CD4-positive, alpha-beta T cell treated with Interleukin-1 beta for 1 hour (primary cell): Measurements from ENCODE around the gene BCL11A.

Source experiments
- DNase-seq, 2 donors: peaks; one replicate each; pipeline ENCODE4 v3.0.0-alpha.2; 2020 to 2022

Gene BCL11A

DNA sequence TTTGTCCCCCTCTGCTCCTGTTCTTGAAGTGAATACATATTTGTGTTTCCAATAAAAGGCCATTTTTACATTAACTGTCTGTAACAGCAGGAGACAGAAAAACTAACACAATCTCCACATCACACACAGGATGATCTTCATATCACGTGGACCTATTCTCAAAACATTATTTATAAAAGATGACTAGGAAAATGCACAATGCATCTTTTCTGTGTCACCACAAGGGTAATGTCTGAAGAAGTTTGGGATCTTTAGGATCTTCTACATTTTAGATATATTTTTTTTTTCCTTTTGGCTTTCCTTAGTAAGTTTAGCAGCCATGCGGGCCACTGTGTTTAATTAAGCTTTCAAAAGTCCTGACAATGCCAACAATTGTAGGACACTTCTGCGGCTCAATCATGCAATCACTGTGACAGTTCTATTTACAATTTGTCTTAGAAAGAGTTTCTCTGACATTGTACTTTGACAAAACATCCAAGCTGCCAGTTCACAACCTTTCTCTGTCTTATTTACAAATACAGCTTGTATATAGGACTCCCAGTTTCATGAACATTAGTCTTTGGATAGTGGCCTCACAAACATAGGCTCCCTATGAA is 12.3 kb downstream of the BCL11A start:
- no peak for DNase-seq

DNA sequence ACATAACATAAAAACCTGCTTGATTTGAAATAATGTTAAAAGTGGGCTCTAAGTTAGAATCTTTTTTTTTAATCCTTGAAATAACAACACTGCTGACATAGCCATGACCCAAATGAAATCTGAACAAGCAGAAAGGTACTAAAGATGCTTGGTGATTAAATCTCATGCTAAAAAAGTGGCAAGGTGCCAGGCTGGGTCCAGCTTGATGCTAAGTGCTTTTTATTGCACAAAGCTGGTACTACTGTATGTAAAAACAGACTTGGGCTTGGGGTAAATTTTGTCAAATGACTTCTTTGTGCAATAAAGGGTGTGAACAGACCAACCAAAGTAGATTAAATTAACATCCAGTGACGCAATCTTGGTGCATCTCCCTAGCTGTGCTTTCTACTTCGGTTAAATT is 13.4 kb downstream of the BCL11A start:
- DNase-seq, result no peak

GRCh38 chr2:60539140-60539539 is 14.3 kb downstream of the BCL11A start:
- DNase-seq, result no peak

GRCh38 chr2:60538101-60538500 is 15.4 kb downstream of the BCL11A start:
- no peak for DNase-seq

- no peak for DNase-seq
Measured at GRCh38 chr2:60536746-60537145, 16.7 kb downstream of the BCL11A start.

GRCh38 chr2:60535685-60536312 is 17.7 kb downstream of the BCL11A start:
- DNase-seq, result no peak

GRCh38 chr2:60534892-60535684 is 18.4 kb downstream of the BCL11A start:
- DNase-seq, result no peak

- no peak for DNase-seq
Measured at GRCh38 chr2:60534052-60534685, 19.3 kb downstream of the BCL11A start.

- no peak for DNase-seq
Measured at GRCh38 chr2:60533101-60534051, 20.1 kb downstream of the BCL11A start.

DNA sequence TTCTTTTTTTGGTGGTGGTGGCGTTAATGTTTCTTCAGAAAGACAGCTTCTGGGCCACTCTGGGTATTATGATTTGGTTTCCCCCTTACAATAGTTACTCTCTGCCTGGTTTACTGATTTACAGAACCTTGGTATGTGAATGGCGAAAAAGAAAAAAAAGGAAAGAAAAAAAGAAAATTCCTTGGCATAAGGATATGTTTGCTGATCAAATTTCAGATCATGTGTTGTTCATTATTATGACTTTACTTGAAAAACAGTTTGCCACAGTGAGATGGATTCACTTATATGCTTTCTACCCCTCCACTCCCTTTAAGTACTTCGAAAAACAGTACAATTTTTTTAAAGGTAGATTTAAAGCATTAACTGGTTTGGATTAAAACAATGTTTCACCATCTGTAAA is 21.0 kb downstream of the BCL11A start:
- DNase-seq, result no peak

- DNase-seq, result no peak
Measured at GRCh38 chr2:60531701-60532133, 21.7 kb downstream of the BCL11A start.

GRCh38 chr2:60530660-60531281 is 22.7 kb downstream of the BCL11A start:
- no peak for DNase-seq

DNA sequence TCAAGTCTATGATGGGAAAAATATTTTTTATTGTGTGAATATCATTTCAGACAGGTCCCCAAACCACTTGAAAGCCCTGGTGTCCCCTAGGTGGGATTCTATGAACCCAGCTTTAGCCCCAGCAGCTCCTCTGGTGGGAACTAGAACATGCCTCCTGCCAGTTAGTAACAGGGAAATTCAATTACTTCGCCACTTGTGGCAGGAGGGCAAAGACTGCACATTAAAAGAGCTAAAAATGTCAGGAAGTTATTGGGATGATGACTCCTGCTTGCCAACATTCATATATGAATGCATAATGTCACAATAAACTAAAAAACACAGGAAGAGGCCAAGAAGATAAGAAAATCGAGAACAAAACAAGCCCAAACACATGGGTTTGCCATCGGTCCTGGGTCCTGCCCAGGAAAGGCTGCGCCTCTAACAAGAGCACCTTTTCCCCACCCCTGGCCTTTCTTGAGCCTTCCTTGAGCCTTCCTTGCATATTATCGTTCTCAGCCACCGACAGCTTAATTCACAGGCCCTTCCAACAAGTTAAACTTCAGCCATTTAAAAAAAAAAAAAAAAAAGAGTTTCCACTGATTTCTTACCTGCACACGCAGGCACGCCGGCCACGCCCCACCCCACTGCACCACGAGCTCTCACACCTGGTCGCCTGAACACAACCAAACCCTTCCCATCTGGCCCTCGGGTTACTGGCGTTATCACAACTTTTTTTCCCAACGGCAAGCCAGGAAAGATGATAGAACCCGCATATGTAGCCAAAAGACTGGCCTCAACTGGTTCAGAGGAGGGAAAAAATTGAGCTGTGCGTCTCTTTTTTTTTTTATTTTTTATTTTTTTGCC is 23.4 kb downstream of the BCL11A start:
- DNase-seq, result no peak

- no peak for DNase-seq
Measured at GRCh38 chr2:60529136-60529784, 24.2 kb downstream of the BCL11A start.

GRCh38 chr2:60528281-60529020 is 25.0 kb downstream of the BCL11A start:
- no peak for DNase-seq

GRCh38 chr2:60527762-60528161 is 25.7 kb downstream of the BCL11A start:
- no peak for DNase-seq

DNA sequence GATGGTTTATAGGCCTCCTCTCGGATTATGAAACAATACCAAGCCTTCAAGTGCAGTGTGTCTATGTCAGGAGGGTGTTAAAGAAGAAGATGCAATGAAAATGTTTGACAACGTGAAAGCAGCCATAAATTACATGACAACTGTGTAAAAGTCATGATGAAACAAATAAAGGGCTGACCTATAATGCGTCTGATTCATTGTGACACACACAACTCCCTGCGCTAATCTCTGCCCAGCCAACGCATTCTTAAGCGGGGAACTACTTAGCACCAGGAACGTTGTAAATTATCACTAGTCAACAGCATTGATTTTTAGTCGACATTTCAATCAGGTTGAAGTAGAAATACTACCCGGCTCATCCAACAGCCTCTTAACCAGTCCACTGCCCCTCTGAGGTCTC is 26.8 kb downstream of the BCL11A start:
- no peak for DNase-seq

GRCh38 chr2:60525899-60526298 is 27.6 kb downstream of the BCL11A start:
- no peak for DNase-seq

GRCh38 chr2:60524874-60525273 is 28.6 kb downstream of the BCL11A start:
- DNase-seq, result no peak

DNA sequence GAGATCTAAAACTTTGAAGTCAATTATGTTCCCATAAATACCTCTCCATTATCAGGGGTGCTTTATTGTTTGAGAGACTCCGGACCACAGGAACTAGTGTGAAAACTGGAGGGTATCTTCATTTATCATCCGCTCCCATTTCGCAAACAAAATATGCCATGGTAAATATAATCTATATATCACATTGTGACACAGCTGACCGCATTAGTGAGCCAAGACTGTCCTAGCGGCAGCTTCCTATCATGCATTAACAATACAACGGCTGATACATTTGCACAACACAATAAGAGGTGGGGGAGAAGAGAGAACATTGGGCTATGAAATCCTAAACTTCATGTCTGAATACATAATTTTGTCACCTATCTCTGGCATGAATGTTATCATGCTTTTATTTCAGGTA is 29.5 kb downstream of the BCL11A start:
- no peak for DNase-seq
